ENCODE results near the gene OLIG3.

The OLIG3 gene

DNA sequence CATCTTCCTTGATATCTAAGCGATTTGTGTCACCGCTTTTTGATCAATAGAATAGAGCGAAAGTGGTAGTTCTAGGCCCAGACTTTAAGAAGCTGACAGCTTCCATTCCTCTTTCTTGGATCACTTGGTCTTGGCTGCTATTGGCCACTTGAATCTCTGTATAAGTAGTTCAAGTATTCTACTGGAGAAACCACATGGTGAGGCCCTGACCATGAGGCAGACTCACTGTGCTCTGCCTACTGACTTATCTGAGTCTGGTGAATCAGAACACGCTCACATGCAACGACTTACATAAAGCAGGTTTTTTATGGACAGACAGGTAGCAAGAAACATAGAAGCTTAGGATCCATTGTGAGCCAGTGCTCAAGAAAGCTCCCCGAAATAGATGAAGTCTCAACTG is 27.0 kb downstream of the OLIG3 start:
- DNase-seq (ENCODE audit: low spot score), result no peak

GRCh38 chr6:137465378-137466009 is 28.7 kb downstream of the OLIG3 start:
- no peak for DNase-seq (ENCODE audit: low spot score)

DNA sequence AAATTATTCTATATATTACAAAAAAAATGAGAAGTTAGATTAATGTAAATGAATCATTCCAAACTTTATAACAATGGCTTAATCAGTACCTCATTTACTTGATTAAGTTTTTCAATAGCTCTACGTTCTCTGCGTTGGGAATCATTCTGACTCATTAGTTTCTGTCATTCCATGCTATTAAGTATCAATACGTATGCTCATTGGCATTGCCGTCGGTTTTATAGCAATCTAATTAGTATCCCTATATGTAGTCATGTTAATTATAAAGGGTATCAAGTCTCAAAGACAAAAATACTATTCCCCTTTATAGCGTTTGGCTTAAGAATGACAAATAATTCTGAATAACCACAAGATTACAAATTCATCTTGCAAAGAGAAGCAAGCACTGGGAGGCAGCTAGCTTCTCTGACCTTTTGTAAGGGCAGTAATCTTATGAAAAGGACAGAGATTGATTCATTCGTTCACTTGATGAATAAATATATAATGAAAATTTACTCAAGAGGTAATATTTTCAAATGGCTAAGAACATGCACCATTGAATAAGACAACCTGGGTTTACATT is 41.8 kb downstream of the OLIG3 start:
- DNase-seq (ENCODE audit: low spot score), result no peak

DNA sequence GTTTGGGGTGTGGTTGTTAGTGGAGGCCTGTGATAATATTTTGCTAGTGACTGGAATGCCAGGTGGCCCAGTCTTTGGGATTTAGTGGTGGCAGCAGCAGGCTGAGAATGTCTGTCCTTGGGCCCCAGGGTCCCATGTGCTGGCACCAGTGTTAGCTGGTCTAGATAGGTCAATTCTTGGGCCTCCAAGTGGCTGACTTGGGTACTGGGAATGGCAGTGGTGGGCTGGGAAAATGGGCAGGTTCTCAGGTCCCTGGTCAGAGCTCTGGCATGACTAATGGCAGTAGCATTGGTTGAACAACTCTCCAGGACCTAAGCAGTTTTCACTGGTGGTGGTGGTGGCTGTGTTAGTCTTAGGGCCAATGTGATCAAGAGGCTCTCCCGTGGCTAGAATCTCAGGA is 50.3 kb downstream of the OLIG3 start:
- DNase-seq (ENCODE audit: low spot score), result no peak
